HepG2 (cell line): ENCODE results near the gene RBM23. TPM values are rescaled to one million over a fixed set of nuclear protein-coding genes. Genes with fewer than 3 reads are reported as not detected.

Source experiments
- AFF4 ChIP-seq: sonication (generic); formaldehyde crosslinking; IDR thresholded peaks from 2 replicates; pipeline ENCODE4 v1.4.0; 2020; ENCODE audit warnings: missing genetic modification reagents
- BHLHE40 ChIP-seq: IDR thresholded peaks from 2 replicates; pipeline ENCODE4 v1.6.1; 2011; ENCODE audit warnings: low read length, improper control_type of control experiment
- CC2D1A ChIP-seq: sonication (generic); formaldehyde crosslinking; IDR thresholded peaks from 2 replicates; pipeline ENCODE4 v1.8.1; 2023; ENCODE audit warnings: mild to moderate bottlenecking, missing genetic modification reagents
- DZIP1 ChIP-seq: sonication (generic); formaldehyde crosslinking; IDR thresholded peaks from 2 replicates; pipeline ENCODE4 v1.5.0; 2020; ENCODE audit warnings: mild to moderate bottlenecking, missing genetic modification reagents
- EZH2 ChIP-seq: conservative IDR thresholded peaks from 2 replicates; pipeline ENCODE4 v1.6.1; 2012; ENCODE audit warnings: mild to moderate bottlenecking, low read depth, low read length, moderate library complexity
- HMG20B ChIP-seq: conservative IDR thresholded peaks from 2 replicates; pipeline ENCODE4 v1.6.1; 2016; ENCODE audit warnings: missing genetic modification reagents, missing compliant biosample characterization
- HNF1B ChIP-seq: sonication (generic); formaldehyde crosslinking; IDR thresholded peaks from 2 replicates; pipeline ENCODE4 v1.5.1; 2020; ENCODE audit warnings: mild to moderate bottlenecking, moderate library complexity, missing genetic modification reagents
- KDM3A ChIP-seq: IDR thresholded peaks from 2 replicates; pipeline ENCODE4 v1.6.1; 2018; ENCODE audit warnings: low read depth, missing compliant biosample characterization
- KLF13 ChIP-seq: sonication (generic); formaldehyde crosslinking; IDR thresholded peaks from 2 replicates; pipeline ENCODE4 v1.4.0; 2020; ENCODE audit warnings: mild to moderate bottlenecking, missing genetic modification reagents
- MAF1 ChIP-seq: sonication (generic); formaldehyde crosslinking; IDR thresholded peaks from 2 replicates; pipeline ENCODE4 v1.5.0; 2020; ENCODE audit warnings: missing genetic modification reagents, borderline replicate concordance
- MLLT10 ChIP-seq: sonication (generic); formaldehyde crosslinking; IDR thresholded peaks from 2 replicates; pipeline ENCODE4 v1.4.0; 2020; ENCODE audit warnings: missing genetic modification reagents
- NFKB2 ChIP-seq: sonication (generic); formaldehyde crosslinking; IDR thresholded peaks from 2 replicates; pipeline ENCODE4 v1.4.0; 2020; ENCODE audit warnings: missing genetic modification reagents, borderline replicate concordance
- POLR2AphosphoS5 ChIP-seq: IDR thresholded peaks from 2 replicates; pipeline ENCODE4 v1.6.1; 2012; ENCODE audit warnings: low read depth, low read length
- TFDP2 ChIP-seq: sonication (generic); formaldehyde crosslinking; IDR thresholded peaks from 2 replicates; pipeline ENCODE4 v1.4.0; 2020; ENCODE audit warnings: missing genetic modification reagents
- ZNF274 ChIP-seq: sonication (generic); formaldehyde crosslinking; IDR thresholded peaks from 2 replicates; pipeline ENCODE4 v1.5.1; 2020; ENCODE audit warnings: mild to moderate bottlenecking, missing genetic modification reagents
- ZNF691 ChIP-seq: sonication (generic); formaldehyde crosslinking; IDR thresholded peaks from 2 replicates; pipeline ENCODE4 v1.4.0; 2020; ENCODE audit warnings: missing genetic modification reagents, low read depth, mild to moderate bottlenecking, borderline replicate concordance
- ZNF7 ChIP-seq: IDR thresholded peaks from 2 replicates; pipeline ENCODE4 v1.6.1; 2016; ENCODE audit warnings: missing biosample characterization, missing genetic modification reagents
- ZNF737 ChIP-seq: sonication (generic); formaldehyde crosslinking; IDR thresholded peaks from 2 replicates; pipeline ENCODE4 v1.5.0; 2020; ENCODE audit warnings: missing genetic modification reagents, mild to moderate bottlenecking, borderline replicate concordance
- ZNF850 ChIP-seq: sonication (generic); formaldehyde crosslinking; conservative IDR thresholded peaks from 2 replicates; pipeline ENCODE4 v1.9.0; 2021; ENCODE audit warnings: mild to moderate bottlenecking, missing genetic modification reagents
- polyA plus RNA-seq, 8 experiments: library from polyadenylated mRNA; depleted of rRNA in 3 of 8; stranded (reverse) in 7 of 8; unstranded in 1 of 8; fragments of >200 nt; fragmentation: Illumina TruSeq in 4 of 8; extraction: Trizol in 4 of 8; gene quantifications; 2 replicates each; pipeline versions ENCODE4 v1.2.1 to v1.2.3, GENCODE V29; 2011 to 2016; ENCODE audit warnings: low read depth in 4 of 8, missing spikeins in 1 of 8, mixed read lengths in 1 of 8; ENCODE audit not compliant: insufficient read depth in 1 of 8
- total RNA-seq, 5 experiments: library from RNA; depleted of rRNA; stranded (reverse); fragments of >200 nt; fragmentation: Illumina TruSeq; extraction: Trizol; gene quantifications; 2 replicates each; pipeline ENCODE4 v1.2.3, GENCODE V29; 2016; ENCODE audit warnings: low read depth in 1 of 5

RBM23 gene
- total and polyA plus RNA-seq, 2 of the 13 experiments (the other 11 are each of a cell fraction or from before 2014, with no cell fraction given), result 1.5 to 2.1 TPM

GRCh38 chr14:22882529-22883172 is 36.3 kb downstream of the RBM23 start (continued):
- TF ChIP-seq HNF1B (no peak), POLR2AphosphoS5 (no peak), ZNF7 (CRISPR knock-in tag) (no peak), ZNF737 (CRISPR knock-in tag) (no peak), ZNF274 (CRISPR knock-in tag) (no peak), ZNF691 (no peak), ZNF850 (CRISPR knock-in tag) (no peak), AFF4 (CRISPR knock-in tag) (no peak), MAF1 (CRISPR knock-in tag) (no peak), KDM3A (CRISPR knock-in tag) (no peak), TFDP2 (CRISPR knock-in tag) (no peak), EZH2 (0 out of 2 replicates have a peak, but pooled peaks have one; percentile 74), KLF13 (0 out of 2 replicates have a peak, but pooled peaks have one; percentile 73), MLLT10 (no peak), NFKB2 (CRISPR knock-in tag) (0 out of 2 replicates have a peak, but pooled peaks have one; percentile 47), DZIP1 (no peak; the same call in 1 of the 2 replicates), BHLHE40 (no peak), HMG20B (no peak), CC2D1A (CRISPR knock-in tag) (no peak)
